H9 (cell line): ENCODE results near the gene FAF1. TPM values are rescaled to one million over a fixed set of nuclear protein-coding genes. Genes with fewer than 3 reads are reported as not detected.

Experiments
- DNase-seq: peaks from one replicate; pipeline ENCODE4 v3.0.0-alpha.2; 2017
- H2AFZ ChIP-seq: one replicate; pipeline ENCODE4 v1.6.1; 2013; ENCODE audit warnings: mild to moderate bottlenecking, low read length, control low read depth, moderate library complexity
- H2AK5ac ChIP-seq: 2 replicates; pipeline ENCODE4 v1.6.1; 2013; ENCODE audit warnings: low read length, control low read depth, mixed read lengths; ENCODE audit not compliant: insufficient read length
- H2BK120ac ChIP-seq: one replicate; pipeline ENCODE4 v1.6.1; 2013; ENCODE audit warnings: low read depth, mild to moderate bottlenecking, low read length, control low read depth, inconsistent platforms; ENCODE audit not compliant: poor library complexity, severe bottlenecking
- H2BK12ac ChIP-seq: 2 replicates; pipeline ENCODE4 v1.6.1; 2013; ENCODE audit warnings: low read length, control low read depth, mixed read lengths, low read depth; ENCODE audit not compliant: insufficient read length
- H2BK15ac ChIP-seq: 2 replicates; pipeline ENCODE4 v1.6.1; 2013; ENCODE audit warnings: low read depth, low read length, control low read depth
- H2BK20ac ChIP-seq: one replicate; pipeline ENCODE4 v1.6.1; 2013; ENCODE audit warnings: low read depth, mild to moderate bottlenecking, low read length, control low read depth, inconsistent platforms; ENCODE audit not compliant: poor library complexity, severe bottlenecking
- H2BK5ac ChIP-seq: 2 replicates; pipeline ENCODE4 v1.6.1; 2013; ENCODE audit warnings: low read length, control low read depth, mixed read lengths; ENCODE audit not compliant: insufficient read length
- H3K14ac ChIP-seq: 2 replicates; pipeline ENCODE4 v1.6.1; 2013; ENCODE audit warnings: low read length, control low read depth; ENCODE audit not compliant: insufficient read depth
- H3K18ac ChIP-seq: 2 replicates; pipeline ENCODE4 v1.6.1; 2013; ENCODE audit warnings: low read depth, mild to moderate bottlenecking, mixed read lengths, low read length, control low read depth; ENCODE audit not compliant: insufficient read length
- H3K23ac ChIP-seq: 2 replicates; pipeline ENCODE4 v1.6.1; 2013; ENCODE audit warnings: low read length, control low read depth, mixed read lengths, low read depth; ENCODE audit not compliant: insufficient read length
- H3K23me2 ChIP-seq: 2 replicates; pipeline ENCODE4 v1.6.1; 2013; ENCODE audit warnings: low read depth, mild to moderate bottlenecking, mixed read lengths, low read length, control low read depth; ENCODE audit not compliant: insufficient read length, poor library complexity, severe bottlenecking
- H3K27ac ChIP-seq: 2 replicates; pipeline ENCODE4 v1.5.1; 2013; ENCODE audit warnings: low read length, control low read depth, mixed read lengths, low read depth; ENCODE audit not compliant: insufficient read length
- H3K27me3 ChIP-seq: 2 replicates; pipeline ENCODE4 v1.6.1; 2013; ENCODE audit warnings: low read length, control low read depth, inconsistent platforms; ENCODE audit not compliant: insufficient read depth
- H3K4ac ChIP-seq: 2 replicates; pipeline ENCODE4 v1.6.1; 2013; ENCODE audit warnings: low read depth, mild to moderate bottlenecking, control low read depth, inconsistent platforms, low read length, moderate library complexity
- H3K4me1 ChIP-seq: 2 replicates; pipeline ENCODE4 v1.6.1; 2013; ENCODE audit warnings: low read length, control low read depth, inconsistent platforms; ENCODE audit not compliant: insufficient read depth
- H3K4me2 ChIP-seq: 2 replicates; pipeline ENCODE4 v1.6.1; 2013; ENCODE audit warnings: low read length, control low read depth, mixed read lengths; ENCODE audit not compliant: insufficient read length, insufficient read depth
- H3K56ac ChIP-seq: 2 replicates; pipeline ENCODE4 v1.6.1; 2013; ENCODE audit warnings: low read depth, mild to moderate bottlenecking, mixed read lengths, low read length, control low read depth; ENCODE audit not compliant: insufficient read length
- H3K79me1 ChIP-seq: 2 replicates; pipeline ENCODE4 v1.6.1; 2013; ENCODE audit warnings: low read depth, mild to moderate bottlenecking, moderate library complexity, low read length, control low read depth, inconsistent platforms; ENCODE audit not compliant: insufficient read depth, poor library complexity, severe bottlenecking
- H3K79me2 ChIP-seq: 2 replicates; pipeline ENCODE4 v1.6.1; 2013; ENCODE audit warnings: low read length, control low read depth, inconsistent platforms; ENCODE audit not compliant: insufficient read depth
- H3K9ac ChIP-seq: 2 replicates; pipeline ENCODE4 v1.6.1; 2013; ENCODE audit warnings: low read length, control low read depth, mixed read lengths; ENCODE audit not compliant: insufficient read length; ENCODE audit errors: extremely low read depth
- H3K9me3 ChIP-seq: one replicate; pipeline ENCODE4 v1.6.1; 2013; ENCODE audit warnings: low read depth, low read length, inconsistent platforms; ENCODE audit not compliant: control insufficient read depth
- H3T11ph ChIP-seq: one replicate; pipeline ENCODE4 v1.6.1; 2013; ENCODE audit warnings: mild to moderate bottlenecking, low read length, control low read depth, inconsistent platforms
- H4K20me1 ChIP-seq: one replicate; pipeline ENCODE4 v1.6.1; 2013; ENCODE audit not compliant: control insufficient read depth, insufficient read length, insufficient read depth
- H4K5ac ChIP-seq: 2 replicates; pipeline ENCODE4 v1.6.1; 2013; ENCODE audit warnings: low read depth, mild to moderate bottlenecking, mixed read lengths, low read length, control low read depth; ENCODE audit not compliant: insufficient read length
- H4K8ac ChIP-seq: replicated peaks from 2 replicates; pipeline ENCODE4 v1.6.1; 2013; ENCODE audit warnings: low read length, control low read depth, mixed read lengths, low read depth; ENCODE audit not compliant: insufficient read length
- H4K91ac ChIP-seq: 2 replicates; pipeline ENCODE4 v1.6.1; 2013; ENCODE audit warnings: low read depth, mild to moderate bottlenecking, moderate library complexity, mixed read lengths, low read length, control low read depth; ENCODE audit not compliant: insufficient read length
- H3K27ac Mint-ChIP-seq, 3 experiments: 2 replicates in 2 of 3; 3 replicates in 1 of 3; pipeline ENCODE4 v1.8.0; 2020 to 2021; ENCODE audit warnings: mixed read lengths in 3 of 3, mild to moderate bottlenecking in 1 of 3, moderate library complexity in 1 of 3
- H3K27me3 Mint-ChIP-seq: 2 replicates; pipeline ENCODE4 v1.8.0; 2021; ENCODE audit warnings: low read depth, mild to moderate bottlenecking, moderate library complexity, mixed read lengths
- H3K36me3 Mint-ChIP-seq, 3 experiments: 2 replicates in 2 of 3; 3 replicates in 1 of 3; pipeline ENCODE4 v1.8.0; 2020 to 2021; ENCODE audit warnings: low read depth in 3 of 3, mixed read lengths in 3 of 3; ENCODE audit not compliant: insufficient read depth in 1 of 3
- H3K4me1 Mint-ChIP-seq, 2 experiments: 2 replicates each; pipeline ENCODE4 v1.8.0; 2020; ENCODE audit warnings: mixed read lengths in 2 of 2
- H3K4me3 Mint-ChIP-seq, 2 experiments: 2 replicates in 1 of 2; 3 replicates in 1 of 2; pipeline ENCODE4 v1.8.0; 2020 to 2021; ENCODE audit warnings: mild to moderate bottlenecking in 2 of 2, mixed read lengths in 2 of 2, moderate library complexity in 1 of 2
- H3K9me3 Mint-ChIP-seq, 2 experiments: 2 replicates in 1 of 2; 3 replicates in 1 of 2; pipeline ENCODE4 v1.8.0; 2020; ENCODE audit warnings: mild to moderate bottlenecking in 2 of 2, mixed read lengths in 2 of 2, moderate library complexity in 1 of 2
- CTCF ChIP-seq: fragments of 200-600 bp; sonication (generic); conservative IDR thresholded peaks from 3 replicates; pipeline ENCODE4 v1.8.0; 2021; ENCODE audit warnings: antibody characterized with exemption, mild to moderate bottlenecking
- WGBS: extraction: QIAGEN DNeasy Blood & Tissue Kit; methylation state at CpG from one replicate; pipeline ENCODE4 v1.1.7; 2013; ENCODE audit warnings: missing lambda C conversion rate, low lambda C conversion rate, mixed read lengths; ENCODE audit not compliant: insufficient read length; ENCODE audit errors: extremely low coverage; 5-methylcytosine and 5-hydroxymethylcytosine counted together
- total RNA-seq: library from RNA; stranded (reverse); gene quantifications from 2 replicates; pipeline ENCODE4 v1.2.1, GENCODE V29; 2021

FAF1 gene
- total RNA-seq, 1 experiment from 2014 or later: 60.8 TPM

DNA sequence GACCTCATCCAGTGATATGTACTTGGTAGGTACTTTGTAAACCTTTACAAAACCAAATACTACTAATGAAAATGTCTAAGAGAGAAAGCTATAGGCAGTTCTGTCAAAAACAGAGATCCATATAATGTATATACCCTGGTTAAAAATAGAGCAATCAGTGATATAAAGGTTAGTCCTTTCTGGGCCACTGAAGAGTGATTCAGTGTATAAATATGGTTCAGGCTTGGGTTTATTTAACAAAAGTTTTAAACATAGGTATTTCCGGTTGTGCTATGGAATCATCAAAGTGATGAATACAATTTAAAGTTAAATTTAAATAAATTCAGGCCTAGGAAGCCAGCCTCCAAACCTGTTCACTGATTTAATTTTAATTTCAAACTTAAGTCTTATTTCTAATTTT, 428.5 kb downstream of the FAF1 start:
- no peak overlapping the region for H3K4me2 ChIP-seq
- H2BK5ac ChIP-seq: no peak overlapping the region
- no peak overlapping the region for H2BK20ac ChIP-seq
- no peak overlapping the region for H3K27ac ChIP-seq
- no peaks in the 10 kb centered on the region for H3K79me1 ChIP-seq
- no peak overlapping the region for H3K23ac ChIP-seq
- Mint-ChIP-seq H3K4me1 (peaks cover 12 to 13% of the 10 kb centered on the region in 2 experiments), H3K27ac (no peak overlapping the region), H3K36me3 (no peaks in the 10 kb centered on the region; a peak in 1 of 7 replicates), H3K4me3 (no peak overlapping the region), H3K27me3 (no peaks in the 10 kb centered on the region), H3K9me3 (no peaks in the 10 kb centered on the region)
- WGBS: no CpG with 5 or more reads among the region's 1 CpG
- no peak for DNase-seq
- H3K27me3 ChIP-seq: no peaks in the 10 kb centered on the region
- no peaks in the 10 kb centered on the region for H3K9me3 ChIP-seq
- no peak overlapping the region for H2BK12ac ChIP-seq
- no peak for TF ChIP-seq CTCF
- no peak overlapping the region for H3T11ph ChIP-seq
- H2AK5ac ChIP-seq: no peak overlapping the region
- H3K4me1 ChIP-seq: no peaks in the 10 kb centered on the region; the same call in 1 of the 2 replicates
- H3K14ac ChIP-seq: no peak overlapping the region
- H3K23me2 ChIP-seq: no peaks in the 10 kb centered on the region
- H2AFZ ChIP-seq: no peak overlapping the region
- no peak overlapping the region for H3K9ac ChIP-seq
- no peak overlapping the region for H4K8ac ChIP-seq
- no peaks in the 10 kb centered on the region for H4K20me1 ChIP-seq
- no peak overlapping the region for H2BK120ac ChIP-seq
- no peak overlapping the region for H4K5ac ChIP-seq
- H2BK15ac ChIP-seq: no peak overlapping the region
- no peak overlapping the region for H3K56ac ChIP-seq
- no peak overlapping the region for H3K4ac ChIP-seq
- no peaks in the 10 kb centered on the region for H3K79me2 ChIP-seq
- no peak overlapping the region for H4K91ac ChIP-seq
- H3K18ac ChIP-seq: no peak overlapping the region
